Measurements from ENCODE around the gene RPGRIP1L. TPM values are rescaled to one million over a fixed set of nuclear protein-coding genes. Genes with fewer than 3 reads are reported as not detected.

RPGRIP1L gene
- polyA plus RNA-seq, 1 donor (not counting 4 experiments of a cell fraction or from before 2014, with no cell fraction given): 11.6 TPM

- Histone ChIP-seq H3K9me3 (ENCODE audit: control insufficient read depth, low read depth, low read length) (no peaks in the 10 kb centered on the region), H3K4me3 (ENCODE audit: control insufficient read depth in 2 of 3, extremely low read depth in 1 of 3, insufficient read depth in 2 of 3, low read depth in 1 of 3, low read length in 3 of 3) (no peak overlapping the region), H3K79me2 (ENCODE audit: control insufficient read depth, insufficient read depth, low read length) (peaks cover 37% of the 10 kb centered on the region), H3K27ac (ENCODE audit: control insufficient read depth, insufficient read depth, low read length) (no peak overlapping the region), H3K4me2 (ENCODE audit: control insufficient read depth, extremely low read depth, insufficient read depth, low read depth, low read length) (no peak overlapping the region), H3K9me1 (ENCODE audit: control insufficient read depth, extremely low read depth, insufficient read depth, low read length) (no peaks in the 10 kb centered on the region), H3K27me3 (ENCODE audit: control insufficient read depth, extremely low read depth, insufficient read depth, low read length) (no peaks in the 10 kb centered on the region), H3K4me1 (ENCODE audit: control insufficient read depth, extremely low read depth, insufficient read depth, low read length) (no peaks in the 10 kb centered on the region), H3K36me3 (ENCODE audit: control insufficient read depth in 2 of 2, extremely low read depth in 1 of 2, insufficient read depth in 2 of 2, low read length in 2 of 2) (no peaks in the 10 kb centered on the region), H3K9ac (ENCODE audit: control insufficient read depth, extremely low read depth, insufficient read depth, low read length) (no peak overlapping the region), H2AFZ (ENCODE audit: control insufficient read depth, low read length) (no peak overlapping the region), H4K20me1 (ENCODE audit: control insufficient read depth, extremely low read depth, insufficient read depth, low read length) (no peaks in the 10 kb centered on the region)
- dilution Hi-C loops (cut with MboI; ENCODE audit: extremely low pct_ligation_motif_present, low sequenced_read_pairs): no loop called here
- no peak for FAIRE-seq
- no peak for TF ChIP-seq CTCF (optimal IDR thresholded peaks at IDR 0.05 in 1 of 3, IDR thresholded peaks at IDR 0.05 in 1 of 3, conservative IDR thresholded peaks at IDR 0.05 in 1 of 3; ENCODE audit: extremely low read depth in 1 of 3, insufficient read depth in 2 of 3, low read length in 3 of 3)
- TF ChIP-seq EZH2 (IDR thresholded peaks at IDR 0.05; ENCODE audit: low read length): no peak
- DNase-seq (ENCODE audit: low read depth, low spot score): no peak
Measured at GRCh38 chr16:53715023-53715384, 11.3 kb upstream of the RPGRIP1L start.

GRCh38 chr16:53714205-53715022 lies 10.8 kb upstream of the RPGRIP1L start:
- Histone ChIP-seq H3K4me2 (ENCODE audit: control insufficient read depth, extremely low read depth, insufficient read depth, low read depth, low read length) (no peak overlapping the region), H3K9ac (ENCODE audit: control insufficient read depth, extremely low read depth, insufficient read depth, low read length) (no peak overlapping the region)

More at GRCh38 chr16:53714205-53715022, 10.8 kb upstream of the RPGRIP1L start:
- FAIRE-seq (no peak), DNase-seq (ENCODE audit: low read depth, low spot score) (no peak)
- H3K27ac ChIP-seq (ENCODE audit: control insufficient read depth, insufficient read depth, low read length): no peak overlapping the region
- no peak overlapping the region for H3K4me3 ChIP-seq (ENCODE audit: control insufficient read depth in 2 of 3, extremely low read depth in 1 of 3, insufficient read depth in 2 of 3, low read depth in 1 of 3, low read length in 3 of 3)
- no peaks in the 10 kb centered on the region for H3K4me1 ChIP-seq (ENCODE audit: control insufficient read depth, extremely low read depth, insufficient read depth, low read length)
- dilution Hi-C loops (cut with MboI; ENCODE audit: extremely low pct_ligation_motif_present, low sequenced_read_pairs): no loop called here
- no peaks in the 10 kb centered on the region for H3K9me1 ChIP-seq (ENCODE audit: control insufficient read depth, extremely low read depth, insufficient read depth, low read length)
- TF ChIP-seq CTCF (optimal IDR thresholded peaks at IDR 0.05 in 1 of 3, IDR thresholded peaks at IDR 0.05 in 1 of 3, conservative IDR thresholded peaks at IDR 0.05 in 1 of 3; ENCODE audit: extremely low read depth in 1 of 3, insufficient read depth in 2 of 3, low read length in 3 of 3) (no peak), EZH2 (IDR thresholded peaks at IDR 0.05; ENCODE audit: low read length) (no peak)
- no peaks in the 10 kb centered on the region for H4K20me1 ChIP-seq (ENCODE audit: control insufficient read depth, extremely low read depth, insufficient read depth, low read length)
- H3K79me2 ChIP-seq (ENCODE audit: control insufficient read depth, insufficient read depth, low read length): peaks cover 40% of the 10 kb centered on the region
- no peaks in the 10 kb centered on the region for H3K9me3 ChIP-seq (ENCODE audit: control insufficient read depth, low read depth, low read length)
- H3K36me3 ChIP-seq (ENCODE audit: control insufficient read depth in 2 of 2, extremely low read depth in 1 of 2, insufficient read depth in 2 of 2, low read length in 2 of 2): no peaks in the 10 kb centered on the region
- H3K27me3 ChIP-seq (ENCODE audit: control insufficient read depth, extremely low read depth, insufficient read depth, low read length): no peaks in the 10 kb centered on the region
- no peak overlapping the region for H2AFZ ChIP-seq (ENCODE audit: control insufficient read depth, low read length)

All from keratinocyte (primary cell).